ENCODE results near the gene BLVRB. TPM values are rescaled to one million over a fixed set of nuclear protein-coding genes. Genes with fewer than 3 reads are reported as not detected.
"Not testable (repeated sequence)": the region's sequence is repeated elsewhere in the genome, so short reads cannot be mapped to it uniquely, and the experiment has no call there.

Gene BLVRB
- polyA plus RNA-seq, 1 of the 3 experiments (the other 2 are of a cell fraction), result 85.9 TPM

GRCh38 chr19:40457953-40458596 is 7.5 kb downstream of the BLVRB start:
- Histone ChIP-seq H3K36me3 (replicated peaks in 1 of 2; ENCODE audit: control insufficient read depth in 1 of 2, insufficient read depth in 2 of 2, low read length in 1 of 2) (peaks cover 0 to 3% of the 10 kb centered on the region in 2 experiments), H4K20me1 (ENCODE audit: insufficient read depth) (no peaks in the 10 kb centered on the region), H3K4me2 (no peak overlapping the region), H3K9me2 (no peaks in the 10 kb centered on the region), H3K79me2 (ENCODE audit: insufficient read depth) (no peaks in the 10 kb centered on the region), H3K4me1 (ENCODE audit: control insufficient read depth in 1 of 2, insufficient read depth in 2 of 2, low read depth in 1 of 2, low read length in 1 of 2) (no peaks in the 10 kb centered on the region), H3K27me3 (ENCODE audit: insufficient read depth) (no peaks in the 10 kb centered on the region), H2AFZ (ENCODE audit: low read depth) (no peak overlapping the region), H3K4me3 (ENCODE audit: low read depth in 2 of 2, low read length in 1 of 2) (no peak overlapping the region), H3K9ac (no peak overlapping the region), H3F3A (replicated peaks; ENCODE audit: insufficient read depth) (peaks cover 5% of the 10 kb centered on the region), H3K27ac (ENCODE audit: low read depth in 2 of 2, low read length in 1 of 2) (no peak overlapping the region), H3K9me3 (no peaks in the 10 kb centered on the region)
- ChIA-PET CTCF (interaction anchor here (0.9 to 1.6 kb wide), 3 partner anchors 72 to 177 kb away, joined by 3 to 5 read pairs (median 3); no protein-coding TSS in a partner anchor), POLR2A (no interaction called here)
- WGBS (ENCODE audit: low lambda C conversion rate), result 88% methylated on average over 13 of the region's 27 CpGs
- no peak for TF ChIP-seq RAD21 (IDR thresholded peaks at IDR 0.05; ENCODE audit: low read length)
- no peak for TF ChIP-seq FOXJ3 (CRISPR knock-in tag; IDR thresholded peaks at IDR 0.05)
- no peak for TF ChIP-seq NFIC (IDR thresholded peaks at IDR 0.05; ENCODE audit: borderline replicate concordance)
- TF ChIP-seq TAF1 (IDR thresholded peaks at IDR 0.05; ENCODE audit: borderline replicate concordance, low read depth, low read length), result no peak
- TF ChIP-seq, protein P1, sequence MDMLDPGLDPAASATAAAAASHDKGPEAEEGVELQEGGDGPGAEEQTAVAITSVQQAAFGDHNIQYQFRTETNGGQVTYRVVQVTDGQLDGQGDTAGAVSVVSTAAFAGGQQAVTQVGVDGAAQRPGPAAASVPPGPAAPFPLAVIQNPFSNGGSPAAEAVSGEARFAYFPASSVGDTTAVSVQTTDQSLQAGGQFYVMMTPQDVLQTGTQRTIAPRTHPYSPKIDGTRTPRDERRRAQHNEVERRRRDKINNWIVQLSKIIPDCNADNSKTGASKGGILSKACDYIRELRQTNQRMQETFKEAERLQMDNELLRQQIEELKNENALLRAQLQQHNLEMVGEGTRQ (IDR thresholded peaks at IDR 0.05; ENCODE audit: borderline replicate concordance, low read depth, low read length), result no peak
- no peak for TF ChIP-seq GABPA (IDR thresholded peaks at IDR 0.05; ENCODE audit: low read depth)
- TF ChIP-seq ELF1 (IDR thresholded peaks at IDR 0.05), result no peak
- no peak for TF ChIP-seq CTCF (IDR thresholded peaks at IDR 0.05)
- TF ChIP-seq RXRA (IDR thresholded peaks at IDR 0.05; ENCODE audit: borderline replicate concordance, low read depth), result no peak
- TF ChIP-seq RCOR1 (IDR thresholded peaks at IDR 0.05; ENCODE audit: low read length), result no peak
- no peak for TF ChIP-seq RFX5 (IDR thresholded peaks at IDR 0.05; ENCODE audit: low read length)
- DNase-seq, result no peak

DNA sequence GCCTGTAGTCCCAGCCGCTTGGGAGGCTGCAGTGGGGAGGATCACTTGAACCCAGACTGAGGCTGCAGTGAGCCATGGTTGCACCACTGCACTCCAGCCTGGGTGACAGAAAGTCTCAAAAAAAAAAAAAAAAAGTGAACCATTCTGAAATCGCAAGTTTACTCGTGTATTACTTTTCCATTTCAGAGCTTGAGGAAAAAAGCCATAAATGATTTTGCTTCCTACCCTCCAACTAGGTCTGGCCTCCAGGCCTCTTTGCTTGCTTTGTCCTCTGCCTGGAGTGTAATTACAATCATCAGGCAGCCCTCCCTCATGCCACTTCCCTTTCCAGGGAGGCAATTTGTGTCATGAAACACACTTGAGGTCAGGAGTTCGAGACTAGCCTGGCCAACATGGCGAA is 8.5 kb downstream of the BLVRB start:
- H4K20me1 ChIP-seq (ENCODE audit: insufficient read depth), result no peaks in the 10 kb centered on the region
- H3K36me3 ChIP-seq (replicated peaks in 1 of 2; ENCODE audit: control insufficient read depth in 1 of 2, insufficient read depth in 2 of 2, low read length in 1 of 2), result peaks cover 0 to 3% of the 10 kb centered on the region in 2 experiments
- no peak overlapping the region for H3K27ac ChIP-seq (ENCODE audit: low read depth in 2 of 2, low read length in 1 of 2)
- H3K9ac ChIP-seq, result no peak overlapping the region
- H3K9me2 ChIP-seq, result no peaks in the 10 kb centered on the region
- ChIA-PET POLR2A (interaction anchor here (1.1 kb wide), 1 partner anchor 9 kb away, joined by 3 read pairs; the partner anchor contains the start of gene BLVRB), CTCF (interaction anchor here (0.9 to 1.6 kb wide), 4 partner anchors 73 to 178 kb away, joined by 3 to 5 read pairs (median 3); no protein-coding TSS in a partner anchor)
- H3K4me2 ChIP-seq, result no peak overlapping the region
- no peaks in the 10 kb centered on the region for H3K9me3 ChIP-seq
- H3F3A ChIP-seq (replicated peaks; ENCODE audit: insufficient read depth), result peaks cover 5% of the 10 kb centered on the region
- no peak overlapping the region for H3K4me3 ChIP-seq (ENCODE audit: low read depth in 2 of 2, low read length in 1 of 2)
- H3K27me3 ChIP-seq (ENCODE audit: insufficient read depth), result no peaks in the 10 kb centered on the region
- no peak for TF ChIP-seq RCOR1 (IDR thresholded peaks at IDR 0.05; ENCODE audit: low read length)
- no peak for TF ChIP-seq GATA2 (CRISPR knock-in tag; IDR thresholded peaks at IDR 0.05)
- TF ChIP-seq YY1 (IDR thresholded peaks at IDR 0.05; ENCODE audit: low read depth), result no peak
- TF ChIP-seq JUND (IDR thresholded peaks at IDR 0.05), result no peak
- TF ChIP-seq MAX (IDR thresholded peaks at IDR 0.05; ENCODE audit: low read depth), result no peak
- TF ChIP-seq CHD2 (IDR thresholded peaks at IDR 0.05; ENCODE audit: low read length, partially characterized antibody), result no peak
- TF ChIP-seq, protein P2, sequence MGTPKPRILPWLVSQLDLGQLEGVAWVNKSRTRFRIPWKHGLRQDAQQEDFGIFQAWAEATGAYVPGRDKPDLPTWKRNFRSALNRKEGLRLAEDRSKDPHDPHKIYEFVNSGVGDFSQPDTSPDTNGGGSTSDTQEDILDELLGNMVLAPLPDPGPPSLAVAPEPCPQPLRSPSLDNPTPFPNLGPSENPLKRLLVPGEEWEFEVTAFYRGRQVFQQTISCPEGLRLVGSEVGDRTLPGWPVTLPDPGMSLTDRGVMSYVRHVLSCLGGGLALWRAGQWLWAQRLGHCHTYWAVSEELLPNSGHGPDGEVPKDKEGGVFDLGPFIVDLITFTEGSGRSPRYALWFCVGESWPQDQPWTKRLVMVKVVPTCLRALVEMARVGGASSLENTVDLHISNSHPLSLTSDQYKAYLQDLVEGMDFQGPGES (IDR thresholded peaks at IDR 0.05; ENCODE audit: low read depth, low read length), result no peak
- DNase-seq, result no peak
- H3K79me2 ChIP-seq (ENCODE audit: insufficient read depth), result no peaks in the 10 kb centered on the region
- 94% methylated on average over 5 of the region's 5 CpGs for WGBS (ENCODE audit: low lambda C conversion rate)
- H2AFZ ChIP-seq (ENCODE audit: low read depth), result no peak overlapping the region
- no peaks in the 10 kb centered on the region for H3K4me1 ChIP-seq (ENCODE audit: control insufficient read depth in 1 of 2, insufficient read depth in 2 of 2, low read depth in 1 of 2, low read length in 1 of 2)

DNA sequence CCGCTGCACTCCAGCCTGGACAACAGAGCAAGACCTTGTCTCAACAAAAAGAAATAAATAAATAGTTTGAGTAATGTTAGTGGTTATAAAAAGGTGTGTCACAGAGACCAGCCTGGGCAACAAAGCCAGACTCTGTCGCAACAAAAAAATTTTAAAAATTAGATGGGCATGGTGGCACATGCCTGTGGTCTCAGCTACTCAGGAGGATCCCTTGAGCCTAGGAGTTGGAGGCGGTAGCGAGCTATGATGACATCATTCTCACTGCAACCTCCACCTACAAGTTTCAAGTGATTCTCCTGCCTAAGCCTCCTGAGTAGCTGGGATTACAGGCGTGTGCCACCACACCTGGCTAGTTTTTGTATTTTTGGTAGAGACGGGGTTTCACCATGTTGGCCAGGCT is 11.6 kb downstream of the BLVRB start:
- H2AFZ ChIP-seq (ENCODE audit: low read depth); POLR2A ChIA-PET; H3K9ac ChIP-seq; H3F3A ChIP-seq (replicated peaks; ENCODE audit: insufficient read depth); H3K27me3 ChIP-seq (ENCODE audit: insufficient read depth); H3K4me3 ChIP-seq (ENCODE audit: low read depth in 2 of 2, low read length in 1 of 2); H3K36me3 ChIP-seq (replicated peaks in 1 of 2; ENCODE audit: control insufficient read depth in 1 of 2, insufficient read depth in 2 of 2, low read length in 1 of 2); H3K9me2 ChIP-seq; DNase-seq; H4K20me1 ChIP-seq (ENCODE audit: insufficient read depth); H3K27ac ChIP-seq (ENCODE audit: low read depth in 2 of 2, low read length in 1 of 2); H3K79me2 ChIP-seq (ENCODE audit: insufficient read depth); H3K9me3 ChIP-seq; H3K4me2 ChIP-seq; H3K4me1 ChIP-seq (ENCODE audit: control insufficient read depth in 1 of 2, insufficient read depth in 2 of 2, low read depth in 1 of 2, low read length in 1 of 2): not testable (repeated sequence)
- WGBS (ENCODE audit: low lambda C conversion rate), result 95% methylated on average over 6 of the region's 6 CpGs
- CTCF ChIA-PET, result interaction anchor here (0.7 to 6.2 kb wide), 3 partner anchors 9 to 180 kb away, joined by 4 to 49 read pairs (median 6); partner anchors contain the start of gene SERTAD3

All from SK-N-SH (cell line).